ENCODE results near the gene CLEC10A. TPM values are rescaled to one million over a fixed set of nuclear protein-coding genes. Genes with fewer than 3 reads are reported as not detected.
"Not testable (repeated sequence)": the region's sequence is repeated elsewhere in the genome, so short reads cannot be mapped to it uniquely, and the experiment has no call there.

CLEC10A gene
- total RNA-seq, 2 donors from 2014 or later = 6.6 to 13.4 TPM

DNA sequence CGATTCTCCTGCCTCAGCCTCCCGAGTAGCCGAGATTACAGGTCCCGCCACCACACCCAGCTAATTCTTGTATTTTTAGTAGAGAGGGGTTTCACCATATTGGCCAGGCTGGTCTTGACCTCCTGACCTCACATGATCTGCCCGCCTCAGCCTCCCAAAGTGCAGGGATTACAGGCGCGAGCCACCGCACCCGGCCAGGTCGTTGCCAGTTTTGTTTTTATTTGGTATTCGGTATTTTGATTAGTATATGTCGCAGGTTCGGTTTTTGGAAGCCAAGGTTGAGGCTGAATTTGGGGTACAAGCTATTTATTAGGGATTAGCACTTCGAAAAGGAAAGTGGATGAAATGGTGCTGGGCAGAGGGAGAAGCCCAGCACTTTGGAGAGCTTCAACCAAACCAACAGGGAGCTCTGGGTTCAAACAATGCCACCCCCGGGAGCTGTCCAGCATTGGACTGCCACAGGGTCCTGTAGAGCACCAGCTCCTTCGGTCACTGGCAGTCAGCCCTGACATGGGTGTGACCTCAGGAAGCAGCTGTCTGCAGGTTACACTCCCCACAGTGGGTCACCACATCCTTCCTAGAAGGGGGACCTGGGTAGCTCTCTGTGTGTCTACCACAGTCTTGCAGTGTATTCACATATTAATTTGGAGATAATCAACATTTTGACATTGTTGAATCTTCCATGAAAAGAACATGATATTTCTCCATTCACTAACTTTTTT, 1.5 kb upstream of the CLEC10A start:
- ATAC-seq = no peak
- intact Hi-C loops (cut with DNase I) = no loop called here
- no peak for DNase-seq

DNA sequence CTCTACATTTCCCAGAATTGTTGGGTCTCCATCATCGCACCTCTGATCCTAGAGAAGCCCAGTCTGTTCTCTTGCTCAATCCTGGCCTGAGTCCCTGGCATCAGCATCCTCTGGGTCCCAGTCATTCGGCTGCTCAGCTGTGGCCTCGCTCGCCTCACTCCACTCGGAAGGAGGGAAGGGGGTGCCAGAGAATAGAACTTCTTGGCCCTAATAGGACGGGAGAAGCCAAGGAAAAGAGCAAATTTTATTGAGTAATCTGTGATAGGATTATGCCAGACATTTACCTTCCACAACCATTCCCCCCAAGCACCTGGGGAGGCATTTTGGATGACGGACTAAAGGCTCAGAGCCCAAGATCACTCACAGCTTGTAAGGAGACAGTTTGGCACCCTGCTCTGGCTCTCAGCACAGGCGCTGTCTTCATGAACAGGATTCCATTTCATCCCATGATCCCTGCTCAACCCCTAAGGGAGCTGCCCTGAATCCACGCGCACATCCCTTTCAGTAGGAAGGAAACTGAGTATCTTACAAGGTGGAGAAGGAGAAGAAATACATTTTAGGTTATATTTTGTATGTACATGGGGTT, 498 bp upstream of the CLEC10A start:
- ATAC-seq (peak; percentile 66 to 85), DNase-seq (peak; percentile 59)
- intact Hi-C loops (cut with DNase I) = no loop called here

DNA sequence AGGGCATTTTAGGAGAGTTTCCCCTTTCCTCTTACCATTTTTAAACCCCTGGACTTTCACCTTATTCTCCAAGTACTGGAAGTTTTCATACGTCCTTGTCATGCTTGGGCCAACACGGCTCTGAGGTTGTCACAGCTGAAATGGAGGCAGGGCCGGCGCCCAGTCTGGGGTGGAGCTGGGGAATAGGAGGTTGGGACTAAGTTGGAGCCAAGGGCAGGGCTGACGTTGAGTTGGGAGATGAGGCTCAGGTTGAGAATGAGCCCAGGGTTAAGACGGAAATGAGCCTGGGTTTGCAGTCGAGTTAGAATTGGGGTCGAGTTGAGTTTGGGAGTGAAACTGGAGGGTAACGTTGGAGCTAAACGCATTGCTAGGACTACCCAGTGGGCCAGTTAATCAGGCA, 1.3 kb downstream of the CLEC10A start:
- intact Hi-C loops (cut with DNase I) = no loop called here
- no peak for ATAC-seq
- DNase-seq = no peak

- no peak for DNase-seq
- intact Hi-C loops (cut with DNase I) = no loop called here
- no peak for ATAC-seq
Observed at GRCh38 chr17:7077911-7078546, 2.0 kb downstream of the CLEC10A start.

DNA sequence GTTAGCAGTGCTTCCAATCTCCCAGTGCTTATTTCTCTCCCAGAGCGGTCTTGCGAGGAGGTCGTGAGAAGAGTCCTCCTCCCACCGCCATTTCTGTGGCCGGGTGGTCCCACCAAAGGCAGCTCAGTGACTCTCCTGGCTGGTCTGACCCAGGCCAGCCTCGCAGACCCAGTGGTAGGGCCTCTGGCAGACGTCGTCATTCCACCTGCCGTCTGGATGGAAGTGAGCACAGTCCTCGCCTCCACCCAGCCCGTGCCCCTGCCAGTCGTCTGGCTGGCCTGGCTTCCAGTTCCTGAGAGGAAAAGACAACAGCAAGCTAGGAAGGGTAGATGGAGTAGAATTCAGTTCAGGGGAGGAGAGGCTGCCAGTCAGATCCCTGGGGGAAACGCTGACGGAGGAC, 5.1 kb downstream of the CLEC10A start:
- DNase-seq = no peak

DNA sequence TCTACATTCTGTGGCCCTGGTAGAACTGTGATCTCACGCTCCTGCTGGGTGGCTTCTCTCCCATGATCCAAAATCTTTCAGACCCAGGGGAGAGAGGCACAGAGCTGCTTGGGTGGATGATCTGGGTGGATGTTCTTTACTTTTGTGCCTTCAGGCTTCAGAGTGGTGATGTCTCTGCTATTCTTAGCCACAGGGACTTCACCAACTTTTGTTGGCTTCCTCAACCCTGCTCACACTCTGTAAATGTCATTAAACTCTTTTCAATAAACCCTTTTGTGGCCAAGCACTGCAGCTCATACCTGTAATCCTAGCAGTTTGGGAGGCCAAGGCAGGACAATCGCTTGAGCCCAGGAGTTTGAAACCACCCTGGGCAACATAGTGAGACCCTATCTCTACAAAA, 7.6 kb downstream of the CLEC10A start:
- DNase-seq (no peak), ATAC-seq (no peak)
- intact Hi-C loops (cut with DNase I) = no loop called here

More for the DNA sequence above, 5.1 kb downstream of the CLEC10A start:
- ATAC-seq = no peak
- intact Hi-C loops (cut with DNase I) = no loop called here

DNA sequence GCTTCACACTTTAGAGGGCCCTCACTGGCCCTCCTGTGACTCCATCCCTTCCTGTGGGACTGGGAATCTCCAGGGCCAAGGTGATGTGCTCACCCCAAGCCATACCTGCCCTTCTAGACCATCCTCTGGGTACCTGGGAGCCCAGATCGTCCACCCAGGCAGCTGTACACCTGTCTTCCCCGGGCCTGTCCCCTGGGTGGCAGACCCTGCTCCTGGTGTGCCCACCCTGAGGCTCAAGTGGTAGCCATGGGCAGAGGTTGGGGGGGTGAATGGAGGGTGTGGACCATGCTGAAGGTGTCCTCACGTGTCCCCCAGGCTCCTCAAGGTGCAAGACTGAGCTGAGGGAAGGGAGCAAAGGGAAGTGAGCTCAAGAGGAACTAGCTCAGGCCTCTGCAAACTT, 9.3 kb downstream of the CLEC10A start:
- DNase-seq (no peak), ATAC-seq (no peak)
- intact Hi-C loops (cut with DNase I) = no loop called here

- intact Hi-C loops (cut with DNase I) = no loop called here
- DNase-seq = no peak
- no peak for ATAC-seq
Observed at GRCh38 chr17:7068268-7068667, 11.8 kb downstream of the CLEC10A start.

- DNase-seq = no peak
- intact Hi-C loops (cut with DNase I) = no loop called here
- no peak for ATAC-seq
Observed at GRCh38 chr17:7067198-7067597, 12.9 kb downstream of the CLEC10A start.

DNA sequence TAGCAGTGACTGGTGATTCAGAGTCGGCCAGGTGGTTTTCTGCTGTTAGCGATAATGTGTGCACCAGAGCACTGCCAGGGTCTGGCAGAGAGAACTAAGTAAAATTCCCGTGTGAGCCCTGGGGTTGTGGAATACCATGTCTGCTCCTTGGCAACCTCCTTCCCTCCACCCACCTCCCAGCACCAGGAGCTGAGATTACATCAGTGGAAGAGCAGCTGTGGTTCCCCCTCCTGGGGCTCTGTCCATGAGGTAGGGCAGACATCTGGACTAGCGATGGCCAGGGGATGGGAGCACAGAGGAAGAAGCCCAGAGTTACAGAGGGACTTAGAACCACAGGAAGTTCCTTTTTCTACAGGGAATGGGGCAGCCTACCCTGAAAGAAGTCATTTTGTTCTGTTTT, 15.8 kb downstream of the CLEC10A start:
- no peak for DNase-seq
- peak in 1 of 2 donors; percentile 32 for ATAC-seq
- intact Hi-C loops (cut with DNase I) = no loop called here

DNA sequence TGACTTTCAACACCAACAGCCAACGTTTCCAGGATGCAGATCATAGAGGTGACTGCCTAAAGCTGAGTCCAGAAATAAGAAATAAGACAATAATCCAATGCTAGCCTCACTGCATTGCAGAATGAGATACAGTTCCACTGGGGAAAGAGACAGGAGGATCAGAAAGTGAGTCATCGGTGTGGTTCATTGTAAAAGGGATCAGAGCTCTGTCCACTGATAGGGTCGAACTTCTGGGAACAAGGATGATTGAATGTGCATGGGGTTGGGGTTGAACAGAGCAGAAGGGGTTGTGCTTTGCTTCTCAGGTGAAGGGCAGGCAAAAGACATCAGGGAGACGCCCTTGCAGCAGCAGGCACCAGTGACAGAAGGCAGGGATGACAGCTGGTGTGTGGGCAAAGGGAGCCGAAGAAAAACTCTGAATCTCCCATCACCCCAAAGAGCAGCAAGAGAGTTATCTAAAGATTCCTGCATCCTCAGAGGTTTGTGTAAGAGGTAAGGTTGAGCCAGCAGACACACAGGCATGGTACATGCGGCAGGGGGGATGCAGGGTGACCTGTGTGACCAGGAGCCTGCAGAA, 16.4 kb downstream of the CLEC10A start:
- intact Hi-C loops (cut with DNase I) = no loop called here
- DNase-seq (no peak), ATAC-seq (no peak)

DNA sequence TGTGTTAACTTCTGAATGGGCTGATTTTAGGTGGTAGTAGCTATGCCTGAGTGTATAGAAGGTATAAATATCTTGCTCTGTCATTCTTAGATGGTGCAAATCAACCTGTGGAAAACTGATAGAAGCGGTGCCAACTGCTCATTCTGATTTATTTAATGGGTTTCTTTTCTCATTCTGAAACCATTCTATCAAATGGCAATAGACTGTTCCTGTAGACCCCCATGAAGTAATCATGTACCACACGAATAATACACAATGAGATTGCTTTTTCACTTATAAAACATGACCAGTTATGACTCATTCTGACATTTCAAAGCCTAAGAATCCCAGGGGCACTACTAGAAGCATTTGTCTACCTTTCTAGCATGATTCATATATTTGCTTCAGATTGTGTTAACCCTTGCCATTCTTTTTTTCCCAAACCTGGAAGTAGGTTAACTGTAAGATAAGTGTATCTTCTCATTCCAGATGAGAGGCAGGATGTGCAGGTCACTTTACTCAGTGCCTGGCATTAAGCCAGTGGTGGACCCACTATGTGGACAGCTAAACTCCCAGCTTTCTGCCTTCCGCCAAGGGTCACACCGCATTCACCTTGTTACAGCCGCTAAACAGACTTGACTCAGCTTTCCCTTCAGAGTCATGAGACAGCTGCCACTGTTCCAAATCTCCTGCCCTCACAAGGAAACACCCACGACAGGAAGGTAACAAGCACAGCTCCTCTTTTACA, 19.7 kb downstream of the CLEC10A start:
- no peak for DNase-seq
- intact Hi-C loops (cut with DNase I) = no loop called here
- no peak for ATAC-seq

DNA sequence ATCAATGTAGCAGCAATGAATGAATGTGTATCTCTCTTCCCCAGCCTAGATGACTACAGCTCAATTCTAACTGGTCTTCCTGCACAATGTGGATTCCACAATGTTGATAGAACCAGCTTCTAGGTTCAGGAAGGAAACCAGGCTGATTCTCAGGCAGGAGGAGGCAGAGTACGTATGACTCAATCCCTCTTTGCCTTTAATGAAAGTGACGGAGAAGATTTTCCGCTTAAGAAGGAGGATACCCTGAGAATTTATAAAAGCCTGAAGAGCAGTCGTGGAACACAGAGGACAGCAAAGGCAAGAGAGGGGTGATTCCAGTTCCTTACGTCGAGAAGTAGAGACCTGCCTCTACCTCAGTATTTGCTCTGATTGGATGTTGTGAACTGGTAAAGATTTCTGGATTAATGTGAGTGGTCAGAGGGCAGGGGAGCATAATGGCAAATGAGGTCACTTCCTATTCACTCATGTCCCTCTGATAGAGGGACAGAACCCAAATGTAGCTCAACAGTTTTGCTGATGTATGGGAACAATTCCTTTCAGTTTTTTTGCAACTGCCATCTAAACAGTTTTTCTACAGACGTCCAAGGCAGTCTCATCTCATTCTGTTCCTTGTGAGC, 21.1 kb downstream of the CLEC10A start:
- ATAC-seq = no peak
- DNase-seq = no peak
- intact Hi-C loops (cut with DNase I) = loop anchor here in 1 of 2 donors (10.0 kb wide), 1 partner anchor 116 kb away; the partner anchor contains the start of gene ASGR1

DNA sequence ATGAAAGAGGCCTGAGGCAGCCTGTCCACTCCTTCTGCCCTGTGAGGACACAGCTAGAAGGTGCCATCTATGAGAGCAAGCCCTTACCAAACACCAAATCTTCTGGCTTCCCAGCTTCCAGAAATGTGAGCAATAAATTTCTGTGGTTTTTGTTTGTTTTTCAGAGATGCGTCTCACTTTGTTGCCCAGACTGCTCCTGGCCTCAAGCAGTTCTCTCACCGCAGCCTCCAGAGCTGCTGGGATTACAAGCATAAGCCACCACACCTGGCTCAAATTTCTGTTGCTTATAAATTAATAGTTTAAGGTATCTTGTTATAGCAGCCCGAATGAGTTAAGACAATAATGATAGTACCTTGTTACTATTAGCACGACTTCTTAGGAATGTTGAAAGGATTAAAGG, 23.7 kb downstream of the CLEC10A start:
- DNase-seq (no peak), ATAC-seq (no peak)
- intact Hi-C loops (cut with DNase I) = loop anchor here in 1 of 2 donors (10.0 kb wide), 1 partner anchor 118 kb away; the partner anchor contains the start of gene ASGR1

GRCh38 chr17:7050583-7050982, 29.5 kb downstream of the CLEC10A start:
- not testable (repeated sequence) for DNase-seq
- intact Hi-C loops (cut with DNase I) = loop anchor here (5.0 to 10.0 kb wide), 2 partner anchors 87 to 124 kb away; partner anchors contain the start of gene ASGR1 (in 1 of the 2)

GRCh38 chr17:7048968-7049367, 31.1 kb downstream of the CLEC10A start:
- intact Hi-C loops (cut with DNase I) = loop anchor here in 1 of 2 donors (5.0 kb wide), 1 partner anchor 248 kb away; no protein-coding TSS in a partner anchor
- DNase-seq = no peak
- no peak for ATAC-seq

More at GRCh38 chr17:7050583-7050982, 29.5 kb downstream of the CLEC10A start:
- not testable (repeated sequence) for ATAC-seq

GRCh38 chr17:7047566-7047965, 32.5 kb downstream of the CLEC10A start:
- ATAC-seq (no peak), DNase-seq (no peak)
- intact Hi-C loops (cut with DNase I) = loop anchor here in 1 of 2 donors (5.0 kb wide), 1 partner anchor 250 kb away; no protein-coding TSS in a partner anchor

- DNase-seq, ATAC-seq: not testable (repeated sequence)
- intact Hi-C loops (cut with DNase I) = loop anchor here in 1 of 2 donors (5.0 kb wide), 1 partner anchor 250 kb away; no protein-coding TSS in a partner anchor
Observed at GRCh38 chr17:7046725-7047397, 33.2 kb downstream of the CLEC10A start.

All from left cardiac atrium (tissue), 4 donors.